Measurements from ENCODE around the gene PRSS33. TPM values are rescaled to one million over a fixed set of nuclear protein-coding genes. Genes with fewer than 3 reads are reported as not detected.

The PRSS33 gene
- total and polyA plus RNA-seq, 9 of the 15 experiments (the other 6 are each of a cell fraction or from before 2014, with no cell fraction given) = not detected

DNA sequence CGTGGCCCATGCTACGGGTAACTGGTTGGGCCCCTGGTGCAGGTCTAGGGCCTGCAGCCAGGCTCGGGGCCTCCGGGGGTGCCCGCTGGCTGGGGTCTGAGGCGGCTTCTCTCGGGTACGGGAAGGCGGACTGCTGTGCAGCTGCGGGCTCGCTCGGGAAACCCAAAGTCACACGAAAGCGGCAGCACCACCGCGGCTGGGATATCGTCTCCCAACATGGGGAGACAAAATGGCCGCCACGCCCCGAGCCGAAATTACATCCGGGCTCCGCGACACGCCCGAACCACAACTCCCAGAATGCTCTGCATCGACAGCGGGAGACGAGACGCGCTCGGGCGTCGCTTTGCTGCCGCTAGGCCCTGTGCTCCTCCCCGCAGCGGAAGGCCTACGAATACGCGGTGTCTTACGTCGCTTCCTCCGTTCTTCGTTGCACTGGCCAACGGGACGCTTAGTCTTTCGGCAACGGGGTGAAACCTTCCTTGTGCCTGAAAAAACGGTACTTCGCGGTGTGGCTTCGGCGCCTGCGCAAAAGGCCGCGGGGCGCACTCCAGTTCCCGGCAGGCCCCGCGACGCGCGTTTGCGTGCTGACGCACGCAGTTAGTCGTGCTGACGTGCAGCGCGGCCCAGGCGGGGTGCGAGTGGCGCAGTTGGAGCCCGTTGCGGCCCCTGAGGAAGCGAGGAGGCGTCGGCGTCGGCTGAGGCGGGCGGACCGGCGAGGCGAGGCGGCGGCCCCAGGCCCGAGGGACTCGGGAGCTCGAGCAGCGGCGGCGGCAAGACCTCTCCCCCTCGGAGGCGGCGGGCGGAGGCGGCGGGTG, 35.1 kb downstream of the PRSS33 start, which contains the start of gene SRRM2 (continued):
- TF ChIP-seq, protein P1, sequence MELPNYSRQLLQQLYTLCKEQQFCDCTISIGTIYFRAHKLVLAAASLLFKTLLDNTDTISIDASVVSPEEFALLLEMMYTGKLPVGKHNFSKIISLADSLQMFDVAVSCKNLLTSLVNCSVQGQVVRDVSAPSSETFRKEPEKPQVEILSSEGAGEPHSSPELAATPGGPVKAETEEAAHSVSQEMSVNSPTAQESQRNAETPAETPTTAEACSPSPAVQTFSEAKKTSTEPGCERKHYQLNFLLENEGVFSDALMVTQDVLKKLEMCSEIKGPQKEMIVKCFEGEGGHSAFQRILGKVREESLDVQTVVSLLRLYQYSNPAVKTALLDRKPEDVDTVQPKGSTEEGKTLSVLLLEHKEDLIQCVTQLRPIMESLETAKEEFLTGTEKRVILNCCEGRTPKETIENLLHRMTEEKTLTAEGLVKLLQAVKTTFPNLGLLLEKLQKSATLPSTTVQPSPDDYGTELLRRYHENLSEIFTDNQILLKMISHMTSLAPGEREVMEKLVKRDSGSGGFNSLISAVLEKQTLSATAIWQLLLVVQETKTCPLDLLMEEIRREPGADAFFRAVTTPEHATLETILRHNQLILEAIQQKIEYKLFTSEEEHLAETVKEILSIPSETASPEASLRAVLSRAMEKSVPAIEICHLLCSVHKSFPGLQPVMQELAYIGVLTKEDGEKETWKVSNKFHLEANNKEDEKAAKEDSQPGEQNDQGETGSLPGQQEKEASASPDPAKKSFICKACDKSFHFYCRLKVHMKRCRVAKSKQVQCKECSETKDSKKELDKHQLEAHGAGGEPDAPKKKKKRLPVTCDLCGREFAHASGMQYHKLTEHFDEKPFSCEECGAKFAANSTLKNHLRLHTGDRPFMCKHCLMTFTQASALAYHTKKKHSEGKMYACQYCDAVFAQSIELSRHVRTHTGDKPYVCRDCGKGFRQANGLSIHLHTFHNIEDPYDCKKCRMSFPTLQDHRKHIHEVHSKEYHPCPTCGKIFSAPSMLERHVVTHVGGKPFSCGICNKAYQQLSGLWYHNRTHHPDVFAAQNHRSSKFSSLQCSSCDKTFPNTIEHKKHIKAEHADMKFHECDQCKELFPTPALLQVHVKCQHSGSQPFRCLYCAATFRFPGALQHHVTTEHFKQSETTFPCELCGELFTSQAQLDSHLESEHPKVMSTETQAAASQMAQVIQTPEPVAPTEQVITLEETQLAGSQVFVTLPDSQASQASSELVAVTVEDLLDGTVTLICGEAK (IDR thresholded peaks at IDR 0.05) = peak; percentile 60
- TF ChIP-seq, protein P1 (CRISPR knock-in tag; IDR thresholded peaks at IDR 0.05) = no peak
- no peak for TF ChIP-seq ZNF717 (CRISPR knock-in tag; IDR thresholded peaks at IDR 0.05)
- TF ChIP-seq E2F3 (CRISPR knock-in tag; IDR thresholded peaks at IDR 0.05) = peak; percentile 68; the same call in 1 of the 2 replicates
- TF ChIP-seq MTA1 (IDR thresholded peaks at IDR 0.05; ENCODE audit: borderline replicate concordance) = peak; percentile 71
- no peak for TF ChIP-seq KLF10 (CRISPR knock-in tag; IDR thresholded peaks at IDR 0.05)
- 0 out of 2 replicates have a peak, but pooled peaks have one; percentile 28 for TF ChIP-seq MAFK (IDR thresholded peaks at IDR 0.05; ENCODE audit: low read length)
- TF ChIP-seq NFXL1 (CRISPR knock-in tag; IDR thresholded peaks at IDR 0.05) = peak; percentile 47; the same call in 1 of the 2 replicates
- TF ChIP-seq, protein P2, sequence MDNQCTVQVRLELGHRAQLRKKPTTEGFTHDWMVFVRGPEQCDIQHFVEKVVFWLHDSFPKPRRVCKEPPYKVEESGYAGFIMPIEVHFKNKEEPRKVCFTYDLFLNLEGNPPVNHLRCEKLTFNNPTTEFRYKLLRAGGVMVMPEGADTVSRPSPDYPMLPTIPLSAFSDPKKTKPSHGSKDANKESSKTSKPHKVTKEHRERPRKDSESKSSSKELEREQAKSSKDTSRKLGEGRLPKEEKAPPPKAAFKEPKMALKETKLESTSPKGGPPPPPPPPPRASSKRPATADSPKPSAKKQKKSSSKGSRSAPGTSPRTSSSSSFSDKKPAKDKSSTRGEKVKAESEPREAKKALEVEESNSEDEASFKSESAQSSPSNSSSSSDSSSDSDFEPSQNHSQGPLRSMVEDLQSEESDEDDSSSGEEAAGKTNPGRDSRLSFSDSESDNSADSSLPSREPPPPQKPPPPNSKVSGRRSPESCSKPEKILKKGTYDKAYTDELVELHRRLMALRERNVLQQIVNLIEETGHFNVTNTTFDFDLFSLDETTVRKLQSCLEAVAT (IDR thresholded peaks at IDR 0.05) = no peak
- TF ChIP-seq RHOXF2B (CRISPR knock-in tag; conservative IDR thresholded peaks at IDR 0.05) = no peak
- TF ChIP-seq STAT5A (IDR thresholded peaks at IDR 0.05; ENCODE audit: borderline replicate concordance, low read length) = no peak
- TF ChIP-seq ZNF79 (CRISPR knock-in tag; IDR thresholded peaks at IDR 0.05; ENCODE audit: low read depth) = no peak
- TF ChIP-seq, protein P3, sequence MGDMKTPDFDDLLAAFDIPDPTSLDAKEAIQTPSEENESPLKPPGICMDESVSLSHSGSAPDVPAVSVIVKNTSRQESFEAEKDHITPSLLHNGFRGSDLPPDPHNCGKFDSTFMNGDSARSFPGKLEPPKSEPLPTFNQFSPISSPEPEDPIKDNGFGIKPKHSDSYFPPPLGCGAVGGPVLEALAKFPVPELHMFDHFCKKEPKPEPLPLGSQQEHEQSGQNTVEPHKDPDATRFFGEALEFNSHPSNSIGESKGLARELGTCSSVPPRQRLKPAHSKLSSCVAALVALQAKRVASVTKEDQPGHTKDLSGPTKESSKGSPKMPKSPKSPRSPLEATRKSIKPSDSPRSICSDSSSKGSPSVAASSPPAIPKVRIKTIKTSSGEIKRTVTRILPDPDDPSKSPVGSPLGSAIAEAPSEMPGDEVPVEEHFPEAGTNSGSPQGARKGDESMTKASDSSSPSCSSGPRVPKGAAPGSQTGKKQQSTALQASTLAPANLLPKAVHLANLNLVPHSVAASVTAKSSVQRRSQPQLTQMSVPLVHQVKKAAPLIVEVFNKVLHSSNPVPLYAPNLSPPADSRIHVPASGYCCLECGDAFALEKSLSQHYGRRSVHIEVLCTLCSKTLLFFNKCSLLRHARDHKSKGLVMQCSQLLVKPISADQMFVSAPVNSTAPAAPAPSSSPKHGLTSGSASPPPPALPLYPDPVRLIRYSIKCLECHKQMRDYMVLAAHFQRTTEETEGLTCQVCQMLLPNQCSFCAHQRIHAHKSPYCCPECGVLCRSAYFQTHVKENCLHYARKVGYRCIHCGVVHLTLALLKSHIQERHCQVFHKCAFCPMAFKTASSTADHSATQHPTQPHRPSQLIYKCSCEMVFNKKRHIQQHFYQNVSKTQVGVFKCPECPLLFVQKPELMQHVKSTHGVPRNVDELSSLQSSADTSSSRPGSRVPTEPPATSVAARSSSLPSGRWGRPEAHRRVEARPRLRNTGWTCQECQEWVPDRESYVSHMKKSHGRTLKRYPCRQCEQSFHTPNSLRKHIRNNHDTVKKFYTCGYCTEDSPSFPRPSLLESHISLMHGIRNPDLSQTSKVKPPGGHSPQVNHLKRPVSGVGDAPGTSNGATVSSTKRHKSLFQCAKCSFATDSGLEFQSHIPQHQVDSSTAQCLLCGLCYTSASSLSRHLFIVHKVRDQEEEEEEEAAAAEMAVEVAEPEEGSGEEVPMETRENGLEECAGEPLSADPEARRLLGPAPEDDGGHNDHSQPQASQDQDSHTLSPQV (IDR thresholded peaks at IDR 0.05) = peak; percentile 97
- TF ChIP-seq SREBF1 (IDR thresholded peaks at IDR 0.05; ENCODE audit: borderline replicate concordance, low read depth, low read length) = no peak

Data from K562 (cell line).